Epithelial cell of esophagus (primary cell): Measurements from ENCODE around the gene ADPRH.

Source experiments
- DNase-seq: peaks from one replicate; pipeline ENCODE4 v3.0.0; 2010; ENCODE audit warnings: low read depth
- H3K4me3 ChIP-seq: 2 replicates; pipeline ENCODE4 v1.5.1; 2011; ENCODE audit warnings: mild to moderate bottlenecking, low read length, control low read depth
- TF ChIP-seq, protein P1 (sequence below): IDR thresholded peaks from 2 replicates; pipeline ENCODE4 v1.5.1; 2011; ENCODE audit warnings: low read depth, mild to moderate bottlenecking, low read length, control low read depth, inconsistent platforms; ENCODE audit not compliant: insufficient read depth; ENCODE audit errors: missing control alignments

Gene ADPRH

DNA sequence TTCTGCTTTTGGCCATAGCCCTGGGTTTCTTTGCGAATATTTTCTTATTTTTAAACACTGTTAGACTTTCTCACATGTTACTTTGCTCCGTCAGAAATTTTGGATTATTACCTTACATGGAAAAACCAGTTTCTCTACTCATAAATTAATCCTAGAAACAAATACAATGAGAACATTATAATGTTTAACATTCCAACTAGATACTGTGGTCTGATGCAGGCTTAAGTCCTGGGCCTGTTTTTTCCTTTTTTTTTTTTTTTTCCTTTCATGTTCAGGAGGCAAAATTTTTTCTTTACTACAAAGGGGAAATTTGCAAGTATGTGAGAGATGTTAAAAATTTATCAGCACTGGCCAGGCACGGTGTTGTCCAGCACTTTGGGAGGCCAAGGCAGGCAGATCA is 52.2 kb downstream of the ADPRH start:
- H3K4me3 ChIP-seq: no peak overlapping the region
- DNase-seq: no peak
- TF ChIP-seq, protein P1, sequence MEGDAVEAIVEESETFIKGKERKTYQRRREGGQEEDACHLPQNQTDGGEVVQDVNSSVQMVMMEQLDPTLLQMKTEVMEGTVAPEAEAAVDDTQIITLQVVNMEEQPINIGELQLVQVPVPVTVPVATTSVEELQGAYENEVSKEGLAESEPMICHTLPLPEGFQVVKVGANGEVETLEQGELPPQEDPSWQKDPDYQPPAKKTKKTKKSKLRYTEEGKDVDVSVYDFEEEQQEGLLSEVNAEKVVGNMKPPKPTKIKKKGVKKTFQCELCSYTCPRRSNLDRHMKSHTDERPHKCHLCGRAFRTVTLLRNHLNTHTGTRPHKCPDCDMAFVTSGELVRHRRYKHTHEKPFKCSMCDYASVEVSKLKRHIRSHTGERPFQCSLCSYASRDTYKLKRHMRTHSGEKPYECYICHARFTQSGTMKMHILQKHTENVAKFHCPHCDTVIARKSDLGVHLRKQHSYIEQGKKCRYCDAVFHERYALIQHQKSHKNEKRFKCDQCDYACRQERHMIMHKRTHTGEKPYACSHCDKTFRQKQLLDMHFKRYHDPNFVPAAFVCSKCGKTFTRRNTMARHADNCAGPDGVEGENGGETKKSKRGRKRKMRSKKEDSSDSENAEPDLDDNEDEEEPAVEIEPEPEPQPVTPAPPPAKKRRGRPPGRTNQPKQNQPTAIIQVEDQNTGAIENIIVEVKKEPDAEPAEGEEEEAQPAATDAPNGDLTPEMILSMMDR: no peak

- TF ChIP-seq, protein P1: no peak
- no peak for DNase-seq
- no peak overlapping the region for H3K4me3 ChIP-seq
Observed at GRCh38 chr3:119632216-119632615, 52.9 kb downstream of the ADPRH start.

DNA sequence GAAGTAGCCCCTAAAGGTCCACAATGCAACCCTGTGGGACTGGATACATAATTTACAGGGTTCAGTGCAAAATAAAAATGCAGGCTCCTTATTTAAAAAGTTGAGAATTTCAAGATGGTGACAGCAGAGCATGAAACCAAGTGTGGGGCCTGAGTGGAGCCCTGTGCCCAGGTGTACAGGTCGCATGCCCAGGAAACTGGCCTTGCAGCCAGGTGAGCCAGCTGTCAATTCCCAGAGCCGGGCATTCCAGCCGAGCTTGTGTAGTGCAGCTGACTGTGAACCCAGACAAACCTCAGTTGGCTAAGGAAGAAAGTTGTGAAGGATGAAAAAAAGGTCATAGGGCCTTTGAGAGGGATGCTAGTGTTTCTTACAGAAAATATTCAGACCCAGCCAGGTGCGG is 53.5 kb downstream of the ADPRH start:
- H3K4me3 ChIP-seq: no peak overlapping the region
- no peak for DNase-seq
- TF ChIP-seq, protein P1: no peak

- DNase-seq: no peak
- no peak overlapping the region for H3K4me3 ChIP-seq
- TF ChIP-seq, protein P1: no peak
Observed at GRCh38 chr3:119635719-119636118, 56.4 kb downstream of the ADPRH start.

DNA sequence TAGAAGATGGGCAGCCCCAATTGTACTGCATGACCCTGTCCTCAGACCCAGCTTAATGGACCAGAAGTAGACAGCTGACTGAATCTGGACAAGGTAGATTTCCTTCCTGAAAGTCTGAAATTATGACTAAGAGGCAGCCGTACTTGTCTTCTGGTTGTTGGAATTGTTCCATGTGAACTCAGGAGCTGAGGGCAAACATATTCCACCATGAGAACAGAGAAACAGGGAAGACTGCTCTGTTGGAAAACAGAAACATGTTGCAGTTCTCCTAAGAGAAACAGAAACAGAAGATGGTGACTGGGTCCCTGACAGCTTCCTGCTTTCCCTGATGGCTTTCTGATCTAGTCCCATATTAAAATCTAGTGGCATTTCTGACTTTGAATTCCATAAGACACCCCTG is 57.0 kb downstream of the ADPRH start:
- DNase-seq: peak; percentile 74
- TF ChIP-seq, protein P1: no peak
- no peak overlapping the region for H3K4me3 ChIP-seq

DNA sequence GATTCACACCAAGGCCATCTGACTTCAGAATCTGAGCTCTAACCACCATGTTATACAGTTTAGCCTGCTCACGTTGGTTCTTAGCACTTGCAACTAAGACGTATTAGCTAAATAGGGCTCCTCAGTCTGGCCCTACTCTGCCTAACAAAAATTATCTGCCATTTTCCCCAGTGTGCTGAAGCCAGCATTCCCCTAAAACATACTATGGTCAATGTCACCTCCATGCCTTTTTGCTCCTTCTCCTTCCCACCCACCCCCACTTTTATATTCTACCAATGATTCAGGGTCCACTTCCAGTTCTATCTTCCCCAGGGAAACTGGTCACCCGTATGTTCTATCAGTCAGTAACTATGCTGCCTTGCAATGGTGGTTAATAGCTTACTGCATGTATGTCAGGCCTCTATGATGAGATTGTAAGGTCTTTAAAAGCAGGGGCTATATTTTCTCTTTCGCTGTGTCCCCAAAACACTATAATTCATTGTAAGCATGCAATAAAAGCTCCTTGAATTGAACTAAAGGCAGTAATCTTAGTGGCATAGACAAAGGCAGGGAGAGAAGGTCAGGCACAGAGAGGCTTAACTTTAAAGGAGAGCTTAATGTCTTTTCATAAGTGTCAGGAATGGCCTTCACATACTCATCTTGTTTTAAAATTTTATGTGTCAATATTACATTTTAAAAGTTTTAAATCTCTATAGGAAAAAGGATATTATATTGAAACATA is 57.8 kb downstream of the ADPRH start:
- TF ChIP-seq, protein P1: no peak
- no peak overlapping the region for H3K4me3 ChIP-seq
- no peak for DNase-seq
